Trophoblast cell (in vitro differentiated cells and primary cell): ENCODE results near the gene HSP90AA1.
"Not testable (repeated sequence)": the region's sequence is repeated elsewhere in the genome, so short reads cannot be mapped to it uniquely, and the experiment has no call there.

Experiments
- DNase-seq, 2 donors: peaks; one replicate each; pipeline ENCODE4 v3.0.0-alpha.2; 2016
- H2AFZ ChIP-seq: 2 replicates; pipeline ENCODE4 v1.6.1; 2013; ENCODE audit warnings: low read length, moderate library complexity, mild to moderate bottlenecking; ENCODE audit not compliant: insufficient read depth, poor library complexity
- H2AK5ac ChIP-seq: 2 replicates; pipeline ENCODE4 v1.6.1; 2013; ENCODE audit warnings: mild to moderate bottlenecking, low read length
- H2BK120ac ChIP-seq: 2 replicates; pipeline ENCODE4 v1.6.1; 2013; ENCODE audit warnings: low read length, mild to moderate bottlenecking, moderate library complexity; ENCODE audit not compliant: insufficient read depth, poor library complexity
- H2BK12ac ChIP-seq: 2 replicates; pipeline ENCODE4 v1.6.1; 2013; ENCODE audit warnings: mild to moderate bottlenecking, low read length, moderate library complexity
- H2BK5ac ChIP-seq: 2 replicates; pipeline ENCODE4 v1.6.1; 2013; ENCODE audit warnings: low read length, low read depth, moderate library complexity, mild to moderate bottlenecking; ENCODE audit not compliant: poor library complexity
- H3K14ac ChIP-seq: 2 replicates; pipeline ENCODE4 v1.6.1; 2013; ENCODE audit warnings: mild to moderate bottlenecking, low read length
- H3K18ac ChIP-seq: 2 replicates; pipeline ENCODE4 v1.6.1; 2013; ENCODE audit warnings: mild to moderate bottlenecking, low read length
- H3K23ac ChIP-seq: 2 replicates; pipeline ENCODE4 v1.6.1; 2013; ENCODE audit warnings: low read length
- H3K27ac ChIP-seq: 2 replicates; pipeline ENCODE4 v1.5.1; 2013; ENCODE audit warnings: low read depth, mild to moderate bottlenecking, inconsistent platforms, low read length, moderate library complexity
- H3K27me3 ChIP-seq: 2 replicates; pipeline ENCODE4 v1.6.1; 2013; ENCODE audit warnings: inconsistent platforms, mild to moderate bottlenecking, low read length, moderate library complexity; ENCODE audit not compliant: insufficient read depth
- H3K36me3 ChIP-seq, 2 experiments: 1 replicate in 1 of 2; 2 replicates in 1 of 2; pipeline ENCODE4 v1.6.1; 2013; ENCODE audit warnings: low read length in 2 of 2, mild to moderate bottlenecking in 2 of 2, moderate library complexity in 1 of 2; ENCODE audit not compliant: insufficient read depth in 2 of 2, control insufficient read depth in 1 of 2
- H3K4ac ChIP-seq: 2 replicates; pipeline ENCODE4 v1.6.1; 2013; ENCODE audit warnings: low read depth, mild to moderate bottlenecking, low read length, moderate library complexity
- H3K4me1 ChIP-seq, 2 experiments: 1 replicate in 1 of 2; 2 replicates in 1 of 2; pipeline ENCODE4 v1.6.1; 2013; ENCODE audit warnings: low read length in 2 of 2, mild to moderate bottlenecking in 2 of 2, moderate library complexity in 1 of 2; ENCODE audit not compliant: insufficient read depth in 2 of 2, control insufficient read depth in 1 of 2
- H3K4me2 ChIP-seq: 2 replicates; pipeline ENCODE4 v1.6.1; 2013; ENCODE audit warnings: inconsistent platforms, mild to moderate bottlenecking, low read length, moderate library complexity
- H3K4me3 ChIP-seq: 2 replicates; pipeline ENCODE4 v1.5.1; 2013; ENCODE audit warnings: mild to moderate bottlenecking, low read depth, low read length, inconsistent platforms
- H3K79me1 ChIP-seq: one replicate; pipeline ENCODE4 v1.6.1; 2013; ENCODE audit warnings: low read length
- H3K79me2 ChIP-seq: 2 replicates; pipeline ENCODE4 v1.6.1; 2013; ENCODE audit warnings: low read length, mild to moderate bottlenecking; ENCODE audit not compliant: control insufficient read depth, insufficient read depth, poor library complexity
- H3K9ac ChIP-seq: 2 replicates; pipeline ENCODE4 v1.6.1; 2013; ENCODE audit warnings: mild to moderate bottlenecking, low read length
- H3K9me3 ChIP-seq: 2 replicates; pipeline ENCODE4 v1.6.1; 2013; ENCODE audit warnings: low read depth, mild to moderate bottlenecking, control low read depth, inconsistent platforms, low read length; ENCODE audit not compliant: insufficient read depth
- H4K12ac ChIP-seq: 2 replicates; pipeline ENCODE4 v1.6.1; 2013; ENCODE audit warnings: low read depth, mild to moderate bottlenecking, low read length, moderate library complexity
- H4K8ac ChIP-seq: 2 replicates; pipeline ENCODE4 v1.6.1; 2013; ENCODE audit warnings: low read depth, mild to moderate bottlenecking, low read length, moderate library complexity
- H4K91ac ChIP-seq: one replicate; pipeline ENCODE4 v1.6.1; 2013; ENCODE audit warnings: low read depth, mild to moderate bottlenecking, low read length, moderate library complexity
- WGBS: extraction: QIAGEN DNeasy Blood & Tissue Kit; methylation state at CpG from one replicate; pipeline ENCODE4 v1.1.7; 2013; ENCODE audit warnings: missing lambda C conversion rate; ENCODE audit not compliant: insufficient read length, insufficient coverage; ENCODE audit errors: extremely low coverage; 5-methylcytosine and 5-hydroxymethylcytosine counted together

Gene HSP90AA1

DNA sequence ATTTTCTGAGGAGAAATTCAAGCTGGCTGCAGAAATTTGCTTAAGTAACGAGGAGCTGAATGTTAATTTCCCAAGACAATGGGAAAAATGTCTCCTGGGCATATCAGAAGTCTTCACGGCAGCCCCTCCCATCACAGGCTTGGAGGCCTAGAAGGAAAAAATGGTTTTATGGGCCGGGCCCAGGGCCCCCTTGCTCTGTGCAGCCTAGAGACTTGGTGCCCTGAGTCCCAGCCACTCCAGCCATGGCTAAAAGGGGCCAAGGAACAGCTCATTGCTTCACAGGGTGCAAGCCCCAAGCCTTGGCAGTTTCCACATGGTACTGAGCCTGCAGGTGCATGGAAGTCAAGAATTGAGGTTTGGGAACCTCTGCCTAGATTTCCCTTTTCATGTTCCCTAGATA, 24.3 kb upstream of the HSP90AA1 start:
- Histone ChIP-seq H3K9me3 (peaks cover 5% of the 10 kb centered on the region), H3K18ac (no peak overlapping the region), H4K12ac (no peak overlapping the region), H3K9ac (no peak overlapping the region), H3K4me3 (no peak overlapping the region), H3K23ac (no peak overlapping the region), H3K4ac (no peak overlapping the region), H4K8ac (no peak overlapping the region), H3K4me1 (no peaks in the 10 kb centered on the region), H3K27ac (no peak overlapping the region), H4K91ac (no peak overlapping the region), H2AK5ac (no peak overlapping the region), H3K79me2 (no peaks in the 10 kb centered on the region), H3K4me2 (no peak overlapping the region), H2BK120ac (no peak overlapping the region), H3K27me3 (no peaks in the 10 kb centered on the region), H2AFZ (no peak overlapping the region), H3K14ac (no peak overlapping the region), H3K79me1 (no peaks in the 10 kb centered on the region), H3K36me3 (no peaks in the 10 kb centered on the region), H2BK5ac (no peak overlapping the region), H2BK12ac (no peak overlapping the region)
- no CpG with 5 or more reads among the region's 3 CpGs for WGBS
- no peak for DNase-seq

DNA sequence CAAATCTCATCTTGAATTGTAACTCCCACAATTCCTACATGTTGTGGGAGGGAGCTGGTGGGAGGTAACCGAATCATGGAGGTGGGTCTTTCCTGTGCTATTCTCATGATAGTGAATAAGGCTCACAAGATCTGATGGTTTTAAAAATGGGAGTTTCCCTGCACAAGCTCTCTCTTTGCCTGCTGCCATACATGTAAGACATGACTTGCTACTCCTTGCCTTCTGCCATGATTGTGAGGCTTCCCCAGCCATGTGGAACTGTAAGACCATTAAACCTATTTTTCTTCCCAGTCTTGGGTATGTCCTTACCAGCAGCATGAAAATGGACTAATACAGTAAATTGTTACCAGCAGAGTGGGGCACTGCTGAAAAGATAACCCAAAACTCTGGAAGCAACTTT, 22.5 kb upstream of the HSP90AA1 start:
- no CpG with 5 or more reads among the region's 1 CpG for WGBS

DNA sequence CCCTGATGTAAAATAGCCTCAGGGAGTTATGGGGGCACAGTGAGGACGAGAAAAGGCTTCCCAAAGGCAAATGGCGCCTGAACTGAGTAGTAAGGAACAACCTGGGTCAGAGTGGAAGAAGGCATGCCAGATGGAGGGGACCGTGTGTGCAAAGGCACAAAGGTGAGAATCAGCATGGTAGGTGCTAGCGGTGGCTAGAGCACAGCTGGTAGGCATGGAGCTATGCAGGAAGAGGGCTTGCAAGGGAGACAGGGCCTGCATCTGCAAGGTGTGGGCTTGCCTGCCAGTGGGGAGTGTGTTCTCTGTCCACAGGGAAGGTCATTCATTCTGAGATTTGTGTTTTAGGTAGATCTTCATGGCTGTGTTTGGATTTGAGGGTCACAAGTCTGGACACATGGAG, 18.5 kb upstream of the HSP90AA1 start:
- Histone ChIP-seq H3K79me2 (no peaks in the 10 kb centered on the region), H3K9me3 (no peaks in the 10 kb centered on the region), H3K4ac (no peak overlapping the region), H4K91ac (no peak overlapping the region), H3K9ac (no peak overlapping the region), H3K36me3 (no peaks in the 10 kb centered on the region), H3K4me3 (no peak overlapping the region), H2BK12ac (no peak overlapping the region), H2AK5ac (no peak overlapping the region), H2AFZ (no peak overlapping the region), H4K8ac (no peak overlapping the region), H3K18ac (no peak overlapping the region), H3K14ac (no peak overlapping the region), H3K4me2 (no peak overlapping the region), H2BK5ac (no peak overlapping the region), H3K27ac (no peak overlapping the region), H4K12ac (no peak overlapping the region), H3K23ac (no peak overlapping the region), H3K4me1 (peaks cover 2% of the 10 kb centered on the region in 2 experiments), H3K27me3 (no peaks in the 10 kb centered on the region), H2BK120ac (no peak overlapping the region), H3K79me1 (no peaks in the 10 kb centered on the region)
- no CpG with 5 or more reads among the region's 4 CpGs for WGBS
- no peak for DNase-seq

More for the DNA sequence above, 22.5 kb upstream of the HSP90AA1 start:
- H3K14ac ChIP-seq, H2BK120ac ChIP-seq, H3K4me3 ChIP-seq, H2AK5ac ChIP-seq, H3K4me1 ChIP-seq, H3K18ac ChIP-seq, H3K79me2 ChIP-seq, H4K91ac ChIP-seq, H3K27me3 ChIP-seq, H3K27ac ChIP-seq, H3K79me1 ChIP-seq, H4K12ac ChIP-seq, H3K9me3 ChIP-seq, H4K8ac ChIP-seq, H3K4ac ChIP-seq, H2BK12ac ChIP-seq, H2BK5ac ChIP-seq, H3K23ac ChIP-seq, H3K9ac ChIP-seq, H2AFZ ChIP-seq, H3K36me3 ChIP-seq, DNase-seq, H3K4me2 ChIP-seq: not testable (repeated sequence)

DNA sequence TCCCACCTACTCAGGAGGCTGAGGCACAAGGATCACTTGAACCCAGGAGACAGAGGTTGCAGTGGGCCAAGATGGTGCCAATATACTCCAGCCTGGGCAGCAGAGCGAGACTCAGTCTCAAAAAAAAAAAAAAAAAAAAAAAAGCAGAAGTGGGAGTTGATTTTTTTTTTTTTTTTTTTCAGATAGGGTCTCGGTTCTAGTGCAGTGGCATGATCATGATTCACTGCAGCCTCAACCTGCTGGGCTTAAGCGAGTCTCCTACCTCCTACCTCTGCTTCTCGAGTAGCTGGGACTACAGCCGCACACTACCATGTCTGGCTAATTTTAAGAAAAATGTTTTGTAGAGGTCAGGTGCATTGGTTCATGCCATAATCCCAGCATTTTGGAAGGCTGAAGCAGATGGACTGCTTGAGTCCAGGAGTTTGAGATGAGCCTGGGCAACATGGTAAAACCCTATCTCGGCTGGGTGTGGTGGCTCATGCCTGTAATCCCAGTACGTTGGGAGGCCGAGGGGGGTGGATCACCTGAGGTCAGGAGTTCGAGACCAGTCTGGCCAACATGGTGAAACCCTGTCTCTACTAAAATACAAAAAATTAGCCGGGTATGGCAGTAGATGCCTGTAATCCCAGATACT, 16.3 kb upstream of the HSP90AA1 start:
- Histone ChIP-seq H3K4me1 (peaks cover 2% of the 10 kb centered on the region in 2 experiments), H3K4ac (no peak overlapping the region), H3K79me1 (no peaks in the 10 kb centered on the region), H3K4me3 (no peak overlapping the region), H2BK12ac (no peak overlapping the region), H4K8ac (no peak overlapping the region), H3K4me2 (no peak overlapping the region), H2BK5ac (no peak overlapping the region), H2BK120ac (no peak overlapping the region), H3K18ac (no peak overlapping the region), H3K9me3 (peaks cover 1% of the 10 kb centered on the region), H4K91ac (no peak overlapping the region), H3K9ac (no peak overlapping the region), H3K14ac (no peak overlapping the region), H2AK5ac (no peak overlapping the region), H3K23ac (no peak overlapping the region), H3K27me3 (no peaks in the 10 kb centered on the region), H3K27ac (no peak overlapping the region), H3K36me3 (no peaks in the 10 kb centered on the region), H2AFZ (no peak overlapping the region), H4K12ac (no peak overlapping the region), H3K79me2 (no peaks in the 10 kb centered on the region)
- WGBS = no CpG with 5 or more reads among the region's 10 CpGs
- no peak for DNase-seq
